Ovary (tissue), 3 donors: ENCODE data around the gene YDJC.

Experiments
- CTCF ChIP-seq, 3 donors: fragments of 450-650 bp in 2 of 3; fragments of 200-600 bp in 1 of 3; IDR thresholded peaks; one replicate each; pipeline versions ENCODE4 v1.5.1 to v1.8.0; 2016 to 2022; ENCODE audit warnings: antibody characterized with exemption in 3 of 3, mild to moderate bottlenecking in 1 of 3
- EP300 ChIP-seq: sonication (generic); formaldehyde crosslinking; IDR thresholded peaks from one replicate; pipeline ENCODE4 v1.6.1; 2017; ENCODE audit warnings: antibody characterized with exemption
- POLR2A ChIP-seq: fragments of 450-650 bp; IDR thresholded peaks from one replicate; pipeline ENCODE4 v1.6.1; 2017; ENCODE audit warnings: antibody characterized with exemption, mild to moderate bottlenecking, moderate library complexity
- donor health status: DM: no; HTN: no; CAD: no.

GRCh38 chr22:21598302-21598701, 31.5 kb downstream of the YDJC start:
- no peak for TF ChIP-seq CTCF (IDR thresholded peaks at IDR 0.05)
- no peak for TF ChIP-seq EP300
- no peak for TF ChIP-seq POLR2A
